B cell (primary cell): ENCODE data around the gene BAAT. TPM values are rescaled to one million over a fixed set of nuclear protein-coding genes. Genes with fewer than 3 reads are reported as not detected.

Experiments
- ATAC-seq: fragments of 200-7000 bp; cut with Tn5 transposase; one replicate; pipeline ENCODE4 v1.10.0; 2021; ENCODE audit warnings: low read depth, mild to moderate bottlenecking, moderate number of reproducible peaks, moderate library complexity
- CTCF ChIA-PET: fragments of 350-600 bp; sonication (Branson Sonifier 250); formaldehyde crosslinking; loops from one replicate; lab custom pipeline; 2021; ENCODE audit warnings: antibody characterized with exemption, inconsistent platforms; lab: Charles Lee
- POLR2A ChIA-PET: fragments of 350-600 bp; sonication (Branson Sonifier 250); formaldehyde crosslinking; loops from one replicate; lab custom pipeline; 2021; ENCODE audit warnings: antibody characterized with exemption; lab: Charles Lee
- DNase-seq: peaks from one replicate; pipeline ENCODE4 v3.0.0; 2013
- H2AFZ ChIP-seq: 2 replicates; pipeline ENCODE4 v1.6.1; 2012; ENCODE audit warnings: mild to moderate bottlenecking, low read depth, low read length; ENCODE audit not compliant: insufficient read depth, poor library complexity, severe bottlenecking
- H3K27ac ChIP-seq, 2 donors: 1 replicate in 1 of 2; 2 replicates in 1 of 2; pipeline ENCODE4 v1.5.1; 2012 to 2013; ENCODE audit warnings: low read length in 2 of 2, mild to moderate bottlenecking in 2 of 2, moderate library complexity in 1 of 2
- H3K27me3 ChIP-seq, 4 experiments: fragments of 200-600 bp in 1 of 4; sonication (generic) in 1 of 4; replicated peaks in 1 of 4; 1 replicate in 2 of 4; 2 replicates in 2 of 4; pipeline versions ENCODE4 v1.6.1 to v1.7.0; 2013 to 2016; ENCODE audit warnings: low read length in 3 of 4, mild to moderate bottlenecking in 2 of 4, mixed read lengths in 1 of 4, moderate library complexity in 1 of 4; ENCODE audit not compliant: insufficient read depth in 4 of 4, control insufficient read depth in 3 of 4; ENCODE audit errors: control extremely low read depth in 1 of 4
- H3K36me3 ChIP-seq, 2 experiments: replicated peaks in 1 of 2; 1 replicate in 1 of 2; 2 replicates in 1 of 2; pipeline versions ENCODE4 v1.6.1 to v1.7.1; 2013; ENCODE audit warnings: low read length in 1 of 2; ENCODE audit not compliant: insufficient read depth in 2 of 2, control insufficient read depth in 1 of 2; ENCODE audit errors: control extremely low read depth in 1 of 2, extremely low read depth in 1 of 2
- H3K4me1 ChIP-seq, 2 donors: fragments of 200-600 bp in 1 of 2; sonication (generic) in 1 of 2; 1 replicate in 1 of 2; 2 replicates in 1 of 2; pipeline versions ENCODE4 v1.5.1 to v1.6.1; 2013 to 2017; ENCODE audit warnings: low read length in 2 of 2; ENCODE audit not compliant: control insufficient read depth in 2 of 2, insufficient read depth in 2 of 2
- H3K4me2 ChIP-seq: replicated peaks from 2 replicates; pipeline ENCODE3; 2012; ENCODE audit warnings: mild to moderate bottlenecking, low read depth, low read length; ENCODE audit not compliant: poor library complexity, severe bottlenecking
- H3K4me3 ChIP-seq, 5 experiments: fragments of 200-600 bp in 1 of 5; sonication (generic) in 1 of 5; 1 replicate in 3 of 5; 2 replicates in 2 of 5; pipeline versions ENCODE4 v1.5.1 to v1.7.0; 2011 to 2016; ENCODE audit warnings: low read length in 4 of 5, mild to moderate bottlenecking in 4 of 5, low read depth in 2 of 5, control low read depth in 1 of 5, moderate library complexity in 1 of 5; ENCODE audit not compliant: insufficient read depth in 1 of 5; ENCODE audit errors: control extremely low read depth in 1 of 5, extremely low read depth in 1 of 5
- H3K79me2 ChIP-seq: fragments of 200-600 bp; sonication (generic); one replicate; pipeline ENCODE4 v1.6.0; 2016; ENCODE audit warnings: low read length; ENCODE audit not compliant: control insufficient read depth, insufficient read depth
- H3K9ac ChIP-seq: fragments of 200-600 bp; sonication (generic); 2 replicates; pipeline ENCODE4 v1.6.1; 2017; ENCODE audit warnings: mild to moderate bottlenecking, low read length, moderate library complexity
- H3K9me3 ChIP-seq, 3 donors: one replicate each; pipeline versions ENCODE4 v1.6.1 to v1.7.1; 2013; ENCODE audit warnings: low read length in 2 of 3; ENCODE audit not compliant: control insufficient read depth in 2 of 3, insufficient read depth in 1 of 3; ENCODE audit errors: control extremely low read depth in 1 of 3
- H4K20me1 ChIP-seq: 2 replicates; pipeline ENCODE4 v1.6.0; 2012; ENCODE audit warnings: mild to moderate bottlenecking, low read length; ENCODE audit not compliant: insufficient read depth, control insufficient read depth, poor library complexity, severe bottlenecking
- H3K27ac Mint-ChIP-seq: one replicate; pipeline ENCODE4 v1.8.0; 2021; ENCODE audit warnings: mixed read lengths
- H3K27me3 Mint-ChIP-seq: one replicate; pipeline ENCODE4 v1.8.0; 2021; ENCODE audit warnings: mixed read lengths
- H3K4me1 Mint-ChIP-seq: one replicate; pipeline ENCODE4 v1.8.0; 2021; ENCODE audit warnings: mixed read lengths
- H3K4me3 Mint-ChIP-seq: one replicate; pipeline ENCODE4 v1.8.0; 2021; ENCODE audit warnings: mixed read lengths
- H3K9me3 Mint-ChIP-seq: one replicate; pipeline ENCODE4 v1.8.0; 2022; ENCODE audit warnings: mixed read lengths; ENCODE audit not compliant: insufficient read depth
- EZH2 ChIP-seq: IDR thresholded peaks from 2 replicates; pipeline ENCODE4 v1.6.1; 2012; ENCODE audit warnings: borderline replicate concordance, low read depth, mild to moderate bottlenecking, moderate library complexity, low read length; ENCODE audit not compliant: insufficient read depth, poor library complexity, severe bottlenecking
- WGBS: methylation state at CpG from one replicate; pipeline ENCODE4 v1.1.5; 2013; ENCODE audit warnings: missing lambda C conversion rate; ENCODE audit not compliant: insufficient coverage; 5-methylcytosine and 5-hydroxymethylcytosine counted together
- intact Hi-C: fragments of 100-400 bp; cut with micrococcal nuclease; formaldehyde crosslinking; loops from one replicate; pipeline ENCODE4 v1.10.0; 2022
- polyA plus RNA-seq: library from polyadenylated mRNA; depleted of rRNA; stranded (reverse); fragments of >200 nt; gene quantifications from 2 replicates; pipeline ENCODE4 v1.2.3, GENCODE V29; 2012
- total RNA-seq, 2 donors: library from RNA; stranded (reverse); fragments of 120-200 nt in 1 of 2; gene quantifications; 1 replicate in 1 of 2; 2 replicates in 1 of 2; pipeline versions ENCODE4 v1.2.3 to v1.2.4, GENCODE V29; 2013 to 2022
- TF ChIP-seq, protein P1 (sequence below): fragments of 200-600 bp; IDR thresholded peaks from one replicate; pipeline ENCODE4 v1.8.0; 2022; ENCODE audit warnings: antibody characterized with exemption, mild to moderate bottlenecking

BAAT gene
- total and polyA plus RNA-seq, 2 donors (not counting 1 experiment from before 2014, with no cell fraction given): 0.07 TPM; not detected in 1

DNA sequence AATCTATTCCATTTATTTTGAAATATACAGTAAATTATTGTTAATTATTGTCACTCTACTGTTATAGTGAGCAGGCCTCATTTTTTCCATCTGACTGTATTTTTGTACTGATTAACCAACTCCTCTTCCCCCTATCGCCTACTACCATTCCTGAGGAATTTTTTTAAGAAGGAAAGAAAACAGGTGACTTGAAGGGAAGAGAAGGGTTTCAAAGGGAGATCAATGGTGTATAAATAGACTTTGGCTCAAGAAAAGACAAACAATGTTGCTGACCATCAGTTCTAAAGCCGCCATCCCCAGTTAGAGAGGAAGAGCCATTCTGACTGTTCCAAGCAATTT lies 69.7 kb downstream of the BAAT start:
- Histone ChIP-seq H3K9me3 (no peaks in the 10 kb centered on the region), H3K9ac (no peak overlapping the region), H3K27ac (no peak overlapping the region), H3K36me3 (no peaks in the 10 kb centered on the region), H3K4me1 (no peaks in the 10 kb centered on the region), H2AFZ (no peak overlapping the region), H3K27me3 (peaks cover 0 to 5% (median 2%) of the 10 kb centered on the region in 4 experiments), H4K20me1 (no peaks in the 10 kb centered on the region), H3K4me3 (no peak overlapping the region), H3K79me2 (no peaks in the 10 kb centered on the region), H3K4me2 (no peak overlapping the region)
- DNase-seq (no peak), ATAC-seq (no peak)
- Mint-ChIP-seq H3K27me3 (peaks cover 13% of the 10 kb centered on the region), H3K9me3 (no peaks in the 10 kb centered on the region), H3K4me3 (no peak overlapping the region), H3K27ac (no peak overlapping the region), H3K4me1 (no peaks in the 10 kb centered on the region)
- WGBS: no CpG with 5 or more reads among the region's 2 CpGs
- intact Hi-C loops: no loop called here
- CTCF ChIA-PET: no interaction called here
- TF ChIP-seq, protein P1, sequence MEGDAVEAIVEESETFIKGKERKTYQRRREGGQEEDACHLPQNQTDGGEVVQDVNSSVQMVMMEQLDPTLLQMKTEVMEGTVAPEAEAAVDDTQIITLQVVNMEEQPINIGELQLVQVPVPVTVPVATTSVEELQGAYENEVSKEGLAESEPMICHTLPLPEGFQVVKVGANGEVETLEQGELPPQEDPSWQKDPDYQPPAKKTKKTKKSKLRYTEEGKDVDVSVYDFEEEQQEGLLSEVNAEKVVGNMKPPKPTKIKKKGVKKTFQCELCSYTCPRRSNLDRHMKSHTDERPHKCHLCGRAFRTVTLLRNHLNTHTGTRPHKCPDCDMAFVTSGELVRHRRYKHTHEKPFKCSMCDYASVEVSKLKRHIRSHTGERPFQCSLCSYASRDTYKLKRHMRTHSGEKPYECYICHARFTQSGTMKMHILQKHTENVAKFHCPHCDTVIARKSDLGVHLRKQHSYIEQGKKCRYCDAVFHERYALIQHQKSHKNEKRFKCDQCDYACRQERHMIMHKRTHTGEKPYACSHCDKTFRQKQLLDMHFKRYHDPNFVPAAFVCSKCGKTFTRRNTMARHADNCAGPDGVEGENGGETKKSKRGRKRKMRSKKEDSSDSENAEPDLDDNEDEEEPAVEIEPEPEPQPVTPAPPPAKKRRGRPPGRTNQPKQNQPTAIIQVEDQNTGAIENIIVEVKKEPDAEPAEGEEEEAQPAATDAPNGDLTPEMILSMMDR: no peak
- no peak for TF ChIP-seq EZH2
- POLR2A ChIA-PET: no interaction called here

DNA sequence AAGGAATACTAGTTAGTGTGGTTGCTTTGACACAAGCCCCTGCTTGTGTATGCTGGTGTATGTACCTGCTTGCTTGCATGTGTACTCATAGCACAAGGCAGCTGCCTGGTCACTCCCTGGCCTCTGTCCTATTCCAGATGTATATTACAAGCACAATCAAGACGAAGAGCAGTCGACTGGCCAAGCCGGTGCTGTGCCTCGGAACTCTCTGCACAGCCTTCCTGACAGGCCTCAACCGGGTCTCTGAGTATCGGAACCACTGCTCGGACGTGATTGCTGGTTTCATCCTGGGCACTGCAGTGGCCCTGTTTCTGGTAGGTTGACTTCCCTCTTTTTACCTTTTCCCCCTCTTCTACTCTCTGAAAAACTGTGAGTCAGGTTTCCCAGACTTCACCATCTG lies 72.1 kb downstream of the BAAT start:
- Histone ChIP-seq H3K4me1 (no peaks in the 10 kb centered on the region), H3K9me3 (no peaks in the 10 kb centered on the region), H3K4me3 (no peak overlapping the region), H3K27ac (no peak overlapping the region), H4K20me1 (no peaks in the 10 kb centered on the region), H2AFZ (no peak overlapping the region), H3K79me2 (no peaks in the 10 kb centered on the region), H3K9ac (no peak overlapping the region), H3K27me3 (peaks cover 0 to 4% (median under 1%) of the 10 kb centered on the region in 4 experiments), H3K36me3 (no peaks in the 10 kb centered on the region), H3K4me2 (no peak overlapping the region)
- ATAC-seq (no peak), DNase-seq (no peak)
- TF ChIP-seq, protein P1: no peak
- no peak for TF ChIP-seq EZH2
- Mint-ChIP-seq H3K4me1 (no peaks in the 10 kb centered on the region), H3K4me3 (no peak overlapping the region), H3K27me3 (peaks cover 3% of the 10 kb centered on the region), H3K9me3 (no peaks in the 10 kb centered on the region), H3K27ac (no peak overlapping the region)
- WGBS: 89% methylated on average over 8 of the region's 8 CpGs
- ChIA-PET POLR2A (no interaction called here), CTCF (interaction anchor here (0.8 to 2.6 kb wide), 5 partner anchors 10 to 710 kb away, joined by 3 to 16 read pairs (median 3); no protein-coding TSS in a partner anchor)
- intact Hi-C loops: loop anchor here (5.0 kb wide), 1 partner anchor 710 kb away; no protein-coding TSS in a partner anchor
